Ascending aorta (tissue), 2 donors: ENCODE measurements around the gene ELMO1. TPM values are rescaled to one million over a fixed set of nuclear protein-coding genes. Genes with fewer than 3 reads are reported as not detected.

ENCODE experiments used
- DNase-seq, 2 donors: peaks; one replicate each; pipeline ENCODE4 v3.0.0-alpha.2; 2019; ENCODE audit warnings: low spot score in 2 of 2
- H3K27ac ChIP-seq, 2 donors: fragments of 200-600 bp; sonication (generic); one replicate each; pipeline ENCODE4 v1.5.1; 2016 to 2017; ENCODE audit warnings: mild to moderate bottlenecking in 1 of 2
- H3K27me3 ChIP-seq: fragments of 200-600 bp; sonication (generic); one replicate; pipeline ENCODE4 v1.5.1; 2017
- H3K36me3 ChIP-seq, 2 donors: fragments of 200-600 bp; sonication (generic); one replicate each; pipeline ENCODE4 v1.5.1; 2016
- H3K4me1 ChIP-seq, 2 donors: fragments of 200-600 bp; sonication (generic); one replicate each; pipeline ENCODE4 v1.5.1; 2016 to 2017; ENCODE audit warnings: mild to moderate bottlenecking in 1 of 2
- H3K4me3 ChIP-seq, 2 donors: fragments of 200-600 bp; sonication (generic); one replicate each; pipeline ENCODE4 v1.5.1; 2016 to 2017; ENCODE audit warnings: mild to moderate bottlenecking in 1 of 2
- H3K9me3 ChIP-seq, 2 donors: fragments of 200-600 bp; sonication (generic); one replicate each; pipeline ENCODE4 v1.5.1; 2016
- intact Hi-C: fragments of 100-400 bp; cut with DNase I; formaldehyde crosslinking; loops from one replicate; pipeline ENCODE4 v1.15.1; 2023
- total RNA-seq: library from RNA; depleted of rRNA; stranded (reverse); fragments of >200 nt; gene quantifications from one replicate; pipeline ENCODE4 v1.1.0, GENCODE V29; 2016
- TF ChIP-seq, protein P1 (sequence below), 3 experiments: fragments of 200-600 bp in 2 of 3; fragments of 450-650 bp in 1 of 3; sonication (generic) in 2 of 3; IDR thresholded peaks; one replicate each; pipeline ENCODE4 v1.5.1; 2016 to 2019; ENCODE audit warnings: antibody characterized with exemption in 3 of 3, mild to moderate bottlenecking in 1 of 3, moderate library complexity in 1 of 3

ELMO1 gene
- total RNA-seq, 1 donor from 2014 or later, result 40.8 TPM

DNA sequence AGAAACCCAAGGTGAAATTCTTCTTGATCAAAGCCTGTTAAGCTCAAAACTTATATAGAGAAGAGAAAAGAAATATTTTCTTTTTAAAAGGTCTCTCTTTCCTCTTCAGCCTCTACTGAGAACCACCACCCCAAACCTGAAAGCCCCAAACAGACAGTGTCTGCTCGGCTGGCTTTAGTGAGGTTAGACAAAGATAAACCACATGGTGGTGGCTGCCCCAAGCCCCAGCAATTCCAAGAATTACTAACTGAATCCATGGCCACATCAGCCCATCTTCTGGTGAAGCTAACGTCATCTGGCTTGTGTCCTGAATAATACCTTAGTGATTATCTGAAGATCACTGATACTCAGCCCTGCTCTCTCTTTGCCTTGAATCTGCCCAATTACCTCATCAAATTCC, 275.0 kb downstream of the ELMO1 start:
- no peaks in the 10 kb centered on the region for H3K27me3 ChIP-seq
- H3K9me3 ChIP-seq, result no peaks in the 10 kb centered on the region
- intact Hi-C loops, result no loop called here
- no peaks in the 10 kb centered on the region for H3K36me3 ChIP-seq
- no peaks in the 10 kb centered on the region for H3K4me1 ChIP-seq
- H3K27ac ChIP-seq, result no peak overlapping the region
- DNase-seq, result no peak
- no peak overlapping the region for H3K4me3 ChIP-seq
- TF ChIP-seq, protein P1, sequence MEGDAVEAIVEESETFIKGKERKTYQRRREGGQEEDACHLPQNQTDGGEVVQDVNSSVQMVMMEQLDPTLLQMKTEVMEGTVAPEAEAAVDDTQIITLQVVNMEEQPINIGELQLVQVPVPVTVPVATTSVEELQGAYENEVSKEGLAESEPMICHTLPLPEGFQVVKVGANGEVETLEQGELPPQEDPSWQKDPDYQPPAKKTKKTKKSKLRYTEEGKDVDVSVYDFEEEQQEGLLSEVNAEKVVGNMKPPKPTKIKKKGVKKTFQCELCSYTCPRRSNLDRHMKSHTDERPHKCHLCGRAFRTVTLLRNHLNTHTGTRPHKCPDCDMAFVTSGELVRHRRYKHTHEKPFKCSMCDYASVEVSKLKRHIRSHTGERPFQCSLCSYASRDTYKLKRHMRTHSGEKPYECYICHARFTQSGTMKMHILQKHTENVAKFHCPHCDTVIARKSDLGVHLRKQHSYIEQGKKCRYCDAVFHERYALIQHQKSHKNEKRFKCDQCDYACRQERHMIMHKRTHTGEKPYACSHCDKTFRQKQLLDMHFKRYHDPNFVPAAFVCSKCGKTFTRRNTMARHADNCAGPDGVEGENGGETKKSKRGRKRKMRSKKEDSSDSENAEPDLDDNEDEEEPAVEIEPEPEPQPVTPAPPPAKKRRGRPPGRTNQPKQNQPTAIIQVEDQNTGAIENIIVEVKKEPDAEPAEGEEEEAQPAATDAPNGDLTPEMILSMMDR (IDR thresholded peaks at IDR 0.05), result no peak

DNA sequence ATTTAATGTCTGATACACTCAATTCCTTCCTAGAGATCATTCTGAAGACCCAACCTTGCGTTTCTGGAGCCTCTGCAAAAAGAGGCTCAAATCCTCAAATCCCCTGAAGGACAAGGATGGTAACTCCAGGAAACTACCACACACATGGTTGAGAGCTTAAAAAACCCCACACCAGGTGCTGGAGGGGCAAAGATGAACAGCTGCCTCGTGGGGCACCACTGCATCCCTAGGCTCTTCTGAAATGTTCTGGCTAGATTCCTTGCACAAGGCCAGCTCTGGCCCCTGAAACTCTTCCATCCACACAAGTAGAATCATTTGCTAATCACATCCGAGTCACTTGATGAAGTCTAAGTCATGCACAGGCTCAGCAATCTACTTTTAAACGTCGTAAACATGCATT, 286.6 kb downstream of the ELMO1 start:
- H3K27ac ChIP-seq, result no peak overlapping the region
- no peaks in the 10 kb centered on the region for H3K4me1 ChIP-seq
- H3K9me3 ChIP-seq, result no peaks in the 10 kb centered on the region
- no peaks in the 10 kb centered on the region for H3K36me3 ChIP-seq
- H3K4me3 ChIP-seq, result no peak overlapping the region
- intact Hi-C loops, result no loop called here
- TF ChIP-seq, protein P1 (IDR thresholded peaks at IDR 0.05), result no peak
- H3K27me3 ChIP-seq, result no peaks in the 10 kb centered on the region
- no peak for DNase-seq

DNA sequence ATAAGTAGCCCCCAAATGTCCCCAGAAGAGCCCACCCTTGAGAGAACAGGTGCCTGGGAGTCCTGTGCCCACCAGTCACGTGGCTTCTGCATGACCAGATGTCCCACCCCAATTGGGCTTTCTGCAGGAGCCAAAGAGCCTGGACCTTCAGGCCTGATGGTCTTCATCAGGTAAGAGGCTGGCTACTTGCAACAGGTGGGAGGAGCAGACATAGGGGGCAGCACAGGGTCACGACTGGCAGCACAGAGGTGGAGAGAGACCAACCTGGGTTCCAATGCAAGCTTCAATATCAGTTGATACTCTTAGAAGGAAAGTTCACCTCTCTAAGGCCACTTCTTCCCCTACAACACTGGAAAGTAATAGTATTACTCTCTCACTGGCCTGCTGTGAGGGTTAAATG, 288.0 kb downstream of the ELMO1 start:
- intact Hi-C loops, result no loop called here
- no peak overlapping the region for H3K27ac ChIP-seq
- DNase-seq, result no peak
- H3K4me3 ChIP-seq, result no peak overlapping the region
- H3K4me1 ChIP-seq, result no peaks in the 10 kb centered on the region
- no peaks in the 10 kb centered on the region for H3K9me3 ChIP-seq
- TF ChIP-seq, protein P1 (IDR thresholded peaks at IDR 0.05), result no peak
- H3K36me3 ChIP-seq, result no peaks in the 10 kb centered on the region
- no peaks in the 10 kb centered on the region for H3K27me3 ChIP-seq

DNA sequence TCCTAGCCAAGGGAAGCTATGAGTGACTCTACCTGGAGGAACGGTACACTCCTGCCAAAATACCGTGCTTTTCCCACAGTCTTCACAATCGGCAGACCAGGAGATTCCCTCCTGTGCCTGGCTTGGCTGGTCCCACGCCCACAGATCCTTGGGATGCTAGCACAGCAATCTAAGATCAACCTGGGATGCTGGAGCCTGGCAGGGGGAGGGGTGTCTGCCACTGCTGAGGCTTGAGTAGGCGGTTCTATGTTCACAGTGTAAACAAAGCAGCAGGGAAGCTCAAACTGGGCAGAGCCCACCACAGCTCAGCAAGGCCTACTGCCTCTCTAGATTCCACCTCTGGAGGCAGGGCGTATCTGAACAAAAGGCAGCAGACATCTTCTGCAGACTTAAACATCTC, 295.3 kb downstream of the ELMO1 start:
- Histone ChIP-seq H3K27ac (no peak overlapping the region), H3K4me3 (no peak overlapping the region), H3K27me3 (no peaks in the 10 kb centered on the region), H3K9me3 (no peaks in the 10 kb centered on the region), H3K36me3 (no peaks in the 10 kb centered on the region), H3K4me1 (no peaks in the 10 kb centered on the region)
- no peak for DNase-seq
- intact Hi-C loops, result no loop called here
- TF ChIP-seq, protein P1 (IDR thresholded peaks at IDR 0.05), result no peak

DNA sequence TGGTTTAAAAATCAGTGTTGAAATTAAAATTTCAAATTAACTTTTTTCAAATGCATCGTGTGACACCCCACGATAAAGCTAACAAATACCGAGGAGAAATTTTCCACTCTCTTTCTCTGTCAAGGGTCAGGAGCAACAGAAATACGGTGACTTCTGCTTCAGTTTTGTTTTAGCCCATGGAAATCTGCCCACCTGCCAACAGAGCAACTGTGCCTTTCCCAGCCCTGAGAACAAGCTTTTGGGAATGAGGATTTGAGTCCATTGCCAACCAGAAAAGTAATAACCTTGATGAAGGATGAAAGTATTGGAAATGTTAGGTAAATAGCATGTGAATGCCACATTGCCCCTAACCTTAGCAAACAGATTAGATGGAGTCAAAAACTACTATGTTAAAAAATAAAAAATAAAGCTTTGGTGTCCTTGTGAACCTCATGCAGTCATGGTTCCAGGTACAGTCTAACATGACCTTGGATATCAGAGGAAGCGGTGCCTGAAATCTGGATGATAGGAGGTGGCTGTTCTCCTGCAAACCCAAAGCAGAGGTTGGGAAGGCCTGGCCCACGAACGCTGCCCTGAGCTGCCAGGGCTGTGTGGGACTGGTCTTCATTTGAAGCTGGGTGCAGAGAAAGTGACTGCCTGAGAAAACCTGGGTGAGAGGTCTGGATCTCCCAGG, 296.8 kb downstream of the ELMO1 start:
- no peaks in the 10 kb centered on the region for H3K36me3 ChIP-seq
- no peaks in the 10 kb centered on the region for H3K27me3 ChIP-seq
- H3K4me3 ChIP-seq, result no peak overlapping the region
- intact Hi-C loops, result no loop called here
- TF ChIP-seq, protein P1 (IDR thresholded peaks at IDR 0.05), result no peak
- H3K27ac ChIP-seq, result no peak overlapping the region
- H3K9me3 ChIP-seq, result no peaks in the 10 kb centered on the region
- no peak for DNase-seq
- no peaks in the 10 kb centered on the region for H3K4me1 ChIP-seq

DNA sequence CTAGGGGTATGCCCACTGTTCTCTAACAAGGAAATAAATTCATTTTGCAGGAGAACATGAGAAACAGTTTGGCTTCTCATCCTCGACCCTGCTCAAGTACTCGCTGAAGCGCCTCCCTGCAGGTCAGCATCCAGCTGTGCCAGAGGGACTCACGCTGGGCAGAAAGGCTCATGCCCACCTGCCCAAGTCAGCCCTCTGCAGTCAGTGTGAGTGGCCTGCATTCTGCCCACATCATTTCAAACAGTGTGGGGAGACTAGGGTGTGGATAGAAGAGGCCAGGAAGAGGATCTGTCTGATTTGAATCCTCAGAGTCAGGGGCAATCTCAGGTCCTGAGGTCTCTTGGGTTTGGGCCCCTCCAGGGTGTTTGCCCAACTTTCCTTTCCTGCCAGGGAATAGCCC, 297.8 kb downstream of the ELMO1 start:
- intact Hi-C loops, result no loop called here
- Histone ChIP-seq H3K4me3 (no peak overlapping the region), H3K9me3 (no peaks in the 10 kb centered on the region), H3K27me3 (no peaks in the 10 kb centered on the region), H3K36me3 (no peaks in the 10 kb centered on the region), H3K27ac (no peak overlapping the region), H3K4me1 (no peaks in the 10 kb centered on the region)
- DNase-seq, result no peak
- TF ChIP-seq, protein P1 (IDR thresholded peaks at IDR 0.05), result no peak
